GM18519 (cell line): ENCODE data around the gene PRR36.
A peak's percentile ranks its signal among the peaks of the same experiment; 100 is the strongest.

ENCODE experiments used
- ATAC-seq: cut with Tn5 transposase; IDR thresholded peaks from one replicate; pipeline ENCODE4 v1.9.1; 2021; ENCODE audit warnings: mild to moderate bottlenecking, moderate library complexity; ENCODE audit not compliant: unreplicated experiment, low FRiP score

The PRR36 gene

GRCh38 chr19:7914099-7914498 is 39.9 kb upstream of the PRR36 start:
- ATAC-seq = no peak

DNA sequence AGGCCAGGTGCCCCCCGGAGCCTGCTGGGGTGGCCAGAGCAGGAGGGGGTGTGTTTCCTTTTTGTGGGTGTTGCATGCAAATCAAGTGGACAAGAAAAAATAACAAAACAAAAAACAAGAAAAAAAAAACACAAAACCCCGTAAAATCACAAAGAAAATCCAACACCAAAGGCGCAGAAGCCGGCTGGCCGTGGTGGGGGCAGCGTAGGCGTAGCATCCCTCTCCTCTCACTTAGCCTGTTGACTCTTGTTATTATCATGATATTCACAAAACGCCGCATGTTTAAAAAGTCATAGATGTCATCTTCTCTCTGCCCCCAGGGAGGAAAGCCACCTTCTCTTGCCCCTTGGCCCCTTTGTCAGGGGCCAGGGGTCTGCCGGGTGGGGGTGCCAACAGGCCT is 39.5 kb upstream of the PRR36 start:
- no peak for ATAC-seq

- no peak for ATAC-seq
Observed at GRCh38 chr19:7912697-7913564, 38.7 kb upstream of the PRR36 start.

DNA sequence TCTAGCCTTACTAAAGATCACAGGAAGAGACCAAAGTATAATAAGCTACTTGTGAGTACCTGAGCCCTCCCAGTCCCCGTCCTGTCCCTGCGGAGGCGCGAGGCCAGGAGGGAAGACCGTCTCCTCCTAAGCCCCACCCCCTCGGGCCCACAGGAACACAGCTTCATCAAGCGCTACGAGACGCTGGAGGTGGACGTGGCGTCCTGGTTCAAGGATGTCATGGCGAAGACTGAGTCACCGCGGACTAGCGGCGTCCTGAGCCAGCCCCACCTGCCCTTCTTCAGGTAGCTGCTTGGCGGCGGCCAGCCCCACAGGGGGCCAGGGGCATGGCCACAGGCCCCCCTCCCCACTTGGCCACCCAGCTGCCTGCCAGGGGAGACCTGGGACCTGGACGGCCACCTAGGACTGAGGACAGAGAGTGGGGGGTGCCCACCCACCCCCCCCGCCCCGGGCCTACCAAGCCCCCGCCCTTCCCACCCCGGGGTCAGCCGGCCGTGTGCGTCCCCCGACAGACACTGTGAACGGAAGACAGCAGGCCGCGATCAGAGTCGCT is 38.0 kb upstream of the PRR36 start:
- no peak for ATAC-seq

GRCh38 chr19:7911508-7912143 is 37.4 kb upstream of the PRR36 start:
- ATAC-seq = no peak

GRCh38 chr19:7910321-7911161 is 36.4 kb upstream of the PRR36 start:
- ATAC-seq = no peak

GRCh38 chr19:7909471-7910067 is 35.4 kb upstream of the PRR36 start:
- ATAC-seq = no peak

- ATAC-seq = no peak
Observed at GRCh38 chr19:7908742-7909461, 34.7 kb upstream of the PRR36 start.

DNA sequence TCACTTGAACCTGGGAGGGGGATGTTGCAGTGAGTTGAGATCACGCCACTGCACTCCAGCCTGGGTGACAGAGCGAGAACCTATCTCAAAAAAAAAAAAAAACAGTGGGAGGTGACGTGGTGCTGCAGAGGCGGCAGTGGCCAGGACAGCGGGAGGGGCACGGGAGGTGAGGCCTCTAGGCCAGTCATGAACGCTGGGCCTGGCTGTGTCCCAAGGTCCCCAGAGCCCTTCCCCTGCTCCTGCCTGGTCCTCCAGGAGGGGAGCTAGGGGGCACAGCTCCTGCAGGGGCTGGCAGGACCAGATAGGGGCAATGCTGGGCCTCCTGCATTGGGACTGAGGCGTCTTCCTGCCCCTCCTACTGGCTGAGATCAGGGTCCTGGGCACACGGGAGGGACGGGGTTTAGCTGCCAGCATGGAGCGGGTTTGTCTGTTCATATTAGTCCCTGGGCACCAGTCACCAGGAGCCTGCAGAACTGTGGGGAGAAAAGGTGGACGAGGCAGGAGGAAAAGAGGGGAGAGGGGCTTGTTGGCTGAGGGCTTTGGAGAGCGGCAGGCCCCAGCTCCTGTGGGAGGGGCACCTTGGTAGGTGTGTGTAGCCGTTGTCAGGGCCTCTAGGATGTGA is 34.0 kb upstream of the PRR36 start:
- no peak for ATAC-seq

- ATAC-seq = no peak
Observed at GRCh38 chr19:7907544-7907943, 33.4 kb upstream of the PRR36 start.

GRCh38 chr19:7907122-7907521 is 32.9 kb upstream of the PRR36 start:
- ATAC-seq = no peak

- ATAC-seq = no peak
Observed at GRCh38 chr19:7905859-7906258, 31.7 kb upstream of the PRR36 start.

DNA sequence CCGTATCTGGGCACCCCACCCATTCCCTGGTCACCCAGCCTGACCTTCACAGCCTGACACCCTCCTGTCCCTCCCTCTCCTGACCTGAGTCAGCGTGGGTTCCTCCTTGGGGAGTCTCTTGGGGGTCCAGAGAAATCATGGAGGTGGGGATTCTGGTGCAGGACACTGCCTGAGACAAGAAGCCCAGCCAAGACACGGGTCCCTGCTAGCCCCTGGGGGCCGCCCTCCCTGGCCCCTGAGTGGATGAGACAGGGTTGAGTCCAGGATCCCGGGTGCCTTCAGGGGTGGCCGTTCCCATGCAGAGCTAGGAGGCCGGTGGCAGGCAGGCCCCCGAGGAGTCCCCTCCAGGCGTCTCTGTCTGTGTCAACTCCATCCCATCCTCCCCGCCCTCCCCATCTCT is 31.1 kb upstream of the PRR36 start:
- no peak for ATAC-seq

DNA sequence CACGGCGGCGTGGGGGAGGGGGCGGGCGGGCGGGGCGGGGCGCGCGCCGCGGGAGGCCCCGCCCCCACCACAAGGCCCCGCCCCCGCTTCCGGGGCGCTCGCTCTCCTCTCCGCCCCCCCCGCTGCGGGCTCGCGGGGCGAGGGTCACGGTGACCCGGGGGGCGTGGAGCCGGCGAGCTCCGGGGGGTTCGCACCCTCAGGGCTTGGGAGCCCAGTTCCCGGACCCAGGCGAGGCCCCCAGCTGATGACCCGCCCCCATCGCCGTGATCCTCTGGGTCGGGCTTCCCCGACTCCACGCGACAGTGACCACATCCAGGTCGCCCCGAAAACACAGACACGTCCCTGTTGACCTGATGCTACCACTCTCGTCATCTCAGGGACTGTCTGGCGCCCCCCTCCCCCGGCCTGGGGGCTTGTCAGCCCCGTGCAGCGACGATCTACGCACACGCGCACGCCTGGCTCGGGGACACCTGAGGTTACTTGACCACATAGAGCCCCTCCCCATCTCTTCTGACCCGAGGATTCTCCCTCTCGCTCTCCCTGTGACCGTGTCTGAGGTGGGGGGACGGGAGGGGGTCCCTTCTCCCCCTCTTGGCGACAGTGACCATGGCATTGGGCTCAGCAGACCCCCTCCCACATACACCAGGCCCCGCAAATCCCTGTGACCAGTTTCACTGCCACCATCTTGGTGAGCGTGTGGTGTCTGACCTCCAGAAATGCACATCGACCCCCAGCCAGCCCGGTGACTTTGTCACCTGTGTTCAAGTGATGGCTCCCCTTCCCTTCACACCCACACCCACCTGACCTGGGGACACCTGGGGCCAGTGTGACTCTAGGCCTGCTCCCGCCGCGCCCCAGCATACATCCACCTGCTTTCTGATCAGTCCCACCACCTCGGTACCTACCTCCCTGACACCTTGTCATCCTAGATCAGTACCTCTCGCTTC is 30.2 kb upstream of the PRR36 start:
- peak; percentile 19 for ATAC-seq

- peak; percentile 85 for ATAC-seq
Observed at GRCh38 chr19:7903244-7904073, 29.3 kb upstream of the PRR36 start, which contains the start of gene MAP2K7. Gene MAP2K7 (plus strand): TSS chr19:7903877. CDS start chr19:7903945, 68 bp downstream.

GRCh38 chr19:7902796-7903243 is 28.6 kb upstream of the PRR36 start:
- no peak for ATAC-seq

- no peak for ATAC-seq
Observed at GRCh38 chr19:7901337-7901736, 27.1 kb upstream of the PRR36 start.
